Mesothelial cell of epicardium (in vitro differentiated cells): ENCODE results near the gene INTS3. TPM values are rescaled to one million over a fixed set of nuclear protein-coding genes. Genes with fewer than 3 reads are reported as not detected.
A peak's percentile ranks its signal among the peaks of the same experiment; 100 is the strongest.

Source experiments
- DNase-seq, 2 experiments: peaks; one replicate each; pipeline ENCODE4 v3.0.0; 2021; ENCODE audit warnings: low spot score in 2 of 2; ENCODE audit not compliant: unreplicated experiment in 2 of 2
- H3K27ac Mint-ChIP-seq: 2 replicates; pipeline ENCODE4 v1.8.0; 2021; ENCODE audit warnings: mixed read lengths
- H3K27me3 Mint-ChIP-seq: 2 replicates; pipeline ENCODE4 v1.8.0; 2021; ENCODE audit warnings: low read depth, mixed read lengths
- H3K36me3 Mint-ChIP-seq: 2 replicates; pipeline ENCODE4 v1.8.0; 2021; ENCODE audit warnings: mixed read lengths
- H3K4me1 Mint-ChIP-seq: 2 replicates; pipeline ENCODE4 v1.8.0; 2021; ENCODE audit warnings: mixed read lengths
- H3K4me3 Mint-ChIP-seq: 2 replicates; pipeline ENCODE4 v1.8.0; 2021; ENCODE audit warnings: mild to moderate bottlenecking, moderate library complexity, mixed read lengths
- H3K9me3 Mint-ChIP-seq: 2 replicates; pipeline ENCODE4 v1.8.0; 2021; ENCODE audit warnings: mixed read lengths
- total RNA-seq: library from RNA; stranded (reverse); gene quantifications from 3 replicates; pipeline ENCODE4 v1.2.1, GENCODE V29; 2021
- TF ChIP-seq, protein P1 (sequence below): fragments of 200-600 bp; sonication (generic); IDR thresholded peaks from one replicate; pipeline ENCODE4 v1.5.0; 2021; ENCODE audit warnings: antibody characterized with exemption; ENCODE audit not compliant: unreplicated experiment

The INTS3 gene
- total RNA-seq, 1 donor from 2014 or later = 120 TPM

DNA sequence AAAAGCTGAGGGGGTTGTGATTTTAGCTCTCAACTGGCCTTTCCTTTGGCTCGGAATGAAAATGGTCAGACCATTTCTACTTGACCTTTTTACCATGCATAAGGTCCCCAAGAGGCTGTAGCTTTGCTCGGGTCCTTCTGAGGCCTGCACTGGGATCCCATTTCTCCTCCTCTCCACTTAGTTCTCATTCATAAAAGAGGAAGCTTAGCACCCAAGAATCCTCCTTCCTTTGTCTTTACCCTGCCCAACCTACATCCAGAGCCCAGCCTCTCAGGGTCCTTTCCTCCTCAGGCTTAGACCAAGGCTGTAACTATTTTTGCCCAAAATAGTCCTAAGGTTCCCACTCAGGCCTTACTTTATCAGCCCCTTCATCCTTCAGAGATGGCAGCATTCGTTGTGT is 41.4 kb downstream of the INTS3 start:
- Mint-ChIP-seq H3K27ac (no peak overlapping the region), H3K9me3 (no peaks in the 10 kb centered on the region)
- TF ChIP-seq, protein P1, sequence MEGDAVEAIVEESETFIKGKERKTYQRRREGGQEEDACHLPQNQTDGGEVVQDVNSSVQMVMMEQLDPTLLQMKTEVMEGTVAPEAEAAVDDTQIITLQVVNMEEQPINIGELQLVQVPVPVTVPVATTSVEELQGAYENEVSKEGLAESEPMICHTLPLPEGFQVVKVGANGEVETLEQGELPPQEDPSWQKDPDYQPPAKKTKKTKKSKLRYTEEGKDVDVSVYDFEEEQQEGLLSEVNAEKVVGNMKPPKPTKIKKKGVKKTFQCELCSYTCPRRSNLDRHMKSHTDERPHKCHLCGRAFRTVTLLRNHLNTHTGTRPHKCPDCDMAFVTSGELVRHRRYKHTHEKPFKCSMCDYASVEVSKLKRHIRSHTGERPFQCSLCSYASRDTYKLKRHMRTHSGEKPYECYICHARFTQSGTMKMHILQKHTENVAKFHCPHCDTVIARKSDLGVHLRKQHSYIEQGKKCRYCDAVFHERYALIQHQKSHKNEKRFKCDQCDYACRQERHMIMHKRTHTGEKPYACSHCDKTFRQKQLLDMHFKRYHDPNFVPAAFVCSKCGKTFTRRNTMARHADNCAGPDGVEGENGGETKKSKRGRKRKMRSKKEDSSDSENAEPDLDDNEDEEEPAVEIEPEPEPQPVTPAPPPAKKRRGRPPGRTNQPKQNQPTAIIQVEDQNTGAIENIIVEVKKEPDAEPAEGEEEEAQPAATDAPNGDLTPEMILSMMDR = no peak

DNA sequence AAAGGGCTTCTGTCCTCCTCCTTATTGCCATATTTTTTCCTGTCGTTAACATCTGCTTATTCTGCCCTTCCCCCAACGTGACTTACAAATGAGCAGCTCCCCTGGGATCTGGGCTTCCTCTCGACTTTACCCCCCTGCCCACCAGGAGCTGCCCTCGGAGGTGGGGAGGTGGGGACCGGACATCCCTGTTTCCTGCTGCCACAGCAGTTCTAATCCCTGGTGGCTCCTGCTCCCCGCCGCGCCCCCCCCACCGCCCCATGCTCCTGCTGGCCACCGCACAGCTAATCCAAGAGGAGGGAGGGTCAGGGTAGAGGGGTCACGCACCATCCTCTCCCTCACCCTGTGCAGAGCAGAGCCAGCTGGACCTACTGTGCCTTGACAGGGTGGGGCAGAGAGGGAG is 42.9 kb downstream of the INTS3 start:
- no peak overlapping the region for H3K27ac Mint-ChIP-seq

More for the DNA sequence above, 41.4 kb downstream of the INTS3 start:
- H3K4me3 Mint-ChIP-seq = no peak overlapping the region
- H3K36me3 Mint-ChIP-seq = peaks cover 29% of the 10 kb centered on the region
- DNase-seq = no peak
- H3K27me3 Mint-ChIP-seq = no peaks in the 10 kb centered on the region
- H3K4me1 Mint-ChIP-seq = peaks cover 3% of the 10 kb centered on the region

DNA sequence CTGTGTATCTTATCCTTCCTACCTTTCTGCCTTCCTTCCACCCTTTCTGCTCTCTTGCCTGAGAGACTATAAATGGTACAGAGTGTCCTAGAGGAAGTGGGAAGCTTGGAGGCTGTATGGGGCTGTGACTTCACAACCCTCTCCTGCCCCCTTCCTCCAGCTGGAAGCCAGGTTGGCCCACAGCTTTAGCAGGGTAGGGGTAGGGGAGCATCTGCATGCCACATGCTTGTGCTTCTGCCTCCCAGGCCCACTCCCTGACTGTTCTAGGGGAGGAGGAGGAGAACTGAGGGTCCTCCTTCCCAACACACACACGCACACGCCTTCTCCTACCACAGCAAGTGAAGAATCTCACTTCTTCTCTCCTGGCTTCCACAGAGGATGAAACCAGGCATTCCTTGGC is 43.4 kb downstream of the INTS3 start:
- TF ChIP-seq, protein P1 = no peak
- no peak for DNase-seq
- Mint-ChIP-seq H3K9me3 (no peaks in the 10 kb centered on the region), H3K36me3 (peaks cover 21% of the 10 kb centered on the region), H3K27me3 (no peaks in the 10 kb centered on the region), H3K4me1 (peaks cover 10% of the 10 kb centered on the region), H3K27ac (peak overlapping the region; percentile 2), H3K4me3 (no peak overlapping the region)

More for the DNA sequence above, 42.9 kb downstream of the INTS3 start:
- Mint-ChIP-seq H3K27me3 (no peaks in the 10 kb centered on the region), H3K4me3 (no peak overlapping the region), H3K9me3 (no peaks in the 10 kb centered on the region), H3K4me1 (peaks cover 8% of the 10 kb centered on the region), H3K36me3 (peaks cover 22% of the 10 kb centered on the region)
- TF ChIP-seq, protein P1 = no peak
- DNase-seq = no peak

DNA sequence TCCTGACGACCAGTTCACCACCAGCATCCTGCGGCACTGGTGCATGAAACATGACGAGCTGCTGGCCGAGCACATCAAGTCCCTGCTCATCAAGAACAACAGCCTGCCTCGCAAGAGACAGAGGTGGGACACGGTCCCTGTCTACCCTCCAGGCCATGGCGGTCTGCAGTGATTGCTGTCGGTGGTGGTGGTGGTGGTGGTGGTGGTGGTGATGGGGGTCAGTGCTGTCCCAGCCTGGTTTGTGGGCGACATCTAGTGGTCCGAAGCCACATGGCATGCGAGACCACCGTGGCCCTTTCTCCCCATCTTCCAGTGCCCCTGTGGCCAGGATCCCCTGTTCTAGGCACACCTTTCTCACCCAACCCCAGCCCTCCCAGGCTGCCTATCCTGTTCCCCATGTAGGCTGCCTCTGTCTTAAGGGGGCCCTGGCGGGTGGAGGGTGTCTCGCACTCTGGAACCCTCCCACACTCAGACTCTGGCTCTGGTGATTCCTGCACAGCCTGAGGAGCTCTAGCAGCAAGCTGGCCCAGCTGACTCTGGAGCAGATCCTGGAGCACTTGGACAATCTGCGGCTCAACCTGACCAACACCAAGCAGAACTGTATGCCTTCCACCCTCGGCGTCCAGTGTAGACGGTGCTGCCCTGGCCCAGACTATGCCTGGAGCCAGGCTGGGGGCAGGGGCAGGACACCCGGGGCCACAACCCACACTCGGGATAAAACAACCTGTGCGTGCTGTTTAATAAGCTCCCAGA is 44.2 kb downstream of the INTS3 start:
- DNase-seq = peak in 1 of 2 experiments; percentile 68

DNA sequence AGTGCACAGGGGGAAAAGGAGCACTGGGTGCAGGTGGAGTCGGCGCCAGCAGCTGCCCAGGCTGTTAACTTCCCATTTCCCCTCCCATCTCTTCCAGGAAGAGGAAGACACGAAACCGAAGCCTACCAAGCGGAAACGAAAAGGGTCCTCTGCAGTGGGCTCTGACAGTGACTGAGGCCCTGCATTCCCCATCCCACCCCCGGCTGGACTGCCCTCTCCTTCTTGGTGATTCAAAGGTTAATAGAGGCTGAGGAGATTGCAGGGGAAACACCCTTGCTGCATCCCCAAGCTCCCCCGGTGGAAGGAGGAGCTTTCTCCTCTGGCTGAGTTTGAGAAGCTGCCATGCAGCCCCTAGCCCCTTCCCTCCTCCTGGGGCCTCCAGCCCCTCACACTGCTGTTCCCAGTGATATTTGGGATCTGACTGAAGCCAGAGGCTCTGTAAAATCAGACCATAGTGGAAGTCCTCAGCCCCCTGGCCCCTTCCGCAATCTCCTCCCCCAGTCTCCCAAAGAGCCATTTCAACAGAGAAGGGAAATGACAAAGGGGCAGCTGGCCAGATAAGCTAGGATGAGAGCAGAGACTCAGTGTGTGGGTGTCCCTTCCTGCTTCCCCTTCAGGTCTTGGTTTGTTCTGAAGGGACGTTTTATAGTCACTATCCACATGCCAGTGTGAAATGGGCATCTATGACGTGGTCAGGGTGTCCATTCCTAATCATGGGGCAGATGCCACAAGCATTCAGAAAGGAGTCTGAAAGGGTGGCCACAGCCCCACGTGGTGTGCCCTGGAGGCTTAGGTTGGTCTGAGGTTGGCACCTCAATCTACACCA is 45.5 kb downstream of the INTS3 start:
- peak overlapping the region; percentile 31 for H3K4me3 Mint-ChIP-seq
- H3K36me3 Mint-ChIP-seq = peaks cover 13% of the 10 kb centered on the region
- TF ChIP-seq, protein P1 = no peak

More for the DNA sequence above, 44.2 kb downstream of the INTS3 start:
- Mint-ChIP-seq H3K4me1 (peaks cover 16% of the 10 kb centered on the region), H3K4me3 (no peak overlapping the region), H3K27me3 (no peaks in the 10 kb centered on the region), H3K27ac (no peak overlapping the region), H3K36me3 (peaks cover 20% of the 10 kb centered on the region), H3K9me3 (no peaks in the 10 kb centered on the region)
- TF ChIP-seq, protein P1 = peak; percentile 26

More for the DNA sequence above, 45.5 kb downstream of the INTS3 start:
- Mint-ChIP-seq H3K9me3 (no peaks in the 10 kb centered on the region), H3K4me1 (peaks cover 21% of the 10 kb centered on the region), H3K27ac (peak overlapping the region; percentile 91), H3K27me3 (no peaks in the 10 kb centered on the region)
- no peak for DNase-seq
